HG03097 (cell line): ENCODE measurements around the gene SCFD2.
"Not testable (repeated sequence)": the region's sequence is repeated elsewhere in the genome, so short reads cannot be mapped to it uniquely, and the experiment has no call there.

ENCODE experiments used
- ATAC-seq: cut with Tn5 transposase; IDR thresholded peaks from one replicate; pipeline ENCODE4 v1.9.1; 2021; ENCODE audit not compliant: unreplicated experiment, low FRiP score

The SCFD2 gene

DNA sequence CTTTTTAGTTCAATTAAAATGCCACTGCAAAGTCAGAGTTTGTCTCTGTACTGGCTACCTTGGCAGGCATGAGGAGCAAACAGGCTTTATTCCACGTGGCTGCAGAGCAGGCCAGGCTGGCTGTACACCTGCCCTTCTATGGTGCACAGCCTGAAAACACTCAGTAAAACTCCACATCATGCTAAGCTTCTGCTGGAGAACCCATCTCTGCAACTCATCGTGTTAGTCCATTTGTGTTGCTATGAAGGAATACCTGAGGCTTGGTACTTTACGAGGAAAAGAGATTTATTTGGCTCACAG, 214.4 kb downstream of the SCFD2 start:
- ATAC-seq: no peak

DNA sequence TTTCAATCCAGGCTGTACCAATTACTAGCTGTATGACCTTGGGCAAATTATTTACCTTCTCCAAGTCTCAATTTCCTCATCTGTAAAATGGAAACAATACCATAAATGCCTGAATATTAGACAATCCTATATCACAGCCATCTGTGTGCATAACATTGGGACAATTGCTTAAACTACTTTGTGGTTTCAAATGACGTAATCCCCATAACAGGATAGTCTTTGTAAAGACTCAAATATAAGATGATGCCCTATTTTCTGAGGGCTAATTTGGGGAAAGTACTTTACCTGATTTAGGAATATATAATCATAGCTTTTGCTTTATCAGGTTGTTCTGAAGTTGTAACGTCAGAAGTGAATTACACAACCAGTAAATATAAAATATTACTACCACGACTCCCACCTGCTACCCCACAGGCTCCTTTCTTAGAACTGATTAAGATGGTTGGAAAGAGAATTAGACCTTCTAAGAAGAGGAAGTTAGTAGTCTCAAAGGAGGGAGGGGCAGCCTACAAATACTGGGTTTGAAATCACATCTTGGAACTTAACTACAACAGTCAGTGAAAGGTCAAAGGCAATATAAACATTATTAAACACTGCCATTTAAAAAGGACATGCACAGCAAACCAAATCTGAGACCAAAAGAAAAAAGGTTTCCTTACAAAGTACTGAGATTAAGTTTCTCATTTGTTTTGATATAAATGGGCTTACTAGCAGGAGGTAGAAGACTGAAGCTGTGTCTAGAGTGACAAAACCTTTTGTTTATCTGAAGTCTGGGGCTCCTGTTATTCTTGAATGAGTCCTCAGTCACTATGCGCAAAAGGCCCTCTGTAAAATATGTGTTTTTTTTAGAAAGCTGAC, 215.0 kb downstream of the SCFD2 start:
- ATAC-seq: no peak

DNA sequence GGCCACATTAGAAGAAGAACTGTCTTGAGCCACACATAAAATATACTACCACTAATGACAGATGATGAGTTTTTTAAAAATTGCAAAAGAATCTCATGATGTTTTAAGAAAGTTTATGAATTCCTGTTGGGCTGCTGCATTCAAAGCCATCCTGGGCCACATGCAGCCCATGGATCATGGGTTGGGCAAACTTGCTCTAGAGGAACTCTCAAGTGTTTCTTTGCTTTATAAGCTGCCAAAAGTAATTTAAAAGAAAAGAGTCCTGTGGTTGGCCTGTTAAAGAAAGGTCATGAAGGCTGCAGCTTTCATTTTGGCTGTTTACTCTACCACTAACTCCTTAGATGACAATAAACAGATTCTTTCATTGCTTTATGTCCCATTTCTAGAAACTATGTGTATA, 218.2 kb downstream of the SCFD2 start:
- ATAC-seq: no peak

DNA sequence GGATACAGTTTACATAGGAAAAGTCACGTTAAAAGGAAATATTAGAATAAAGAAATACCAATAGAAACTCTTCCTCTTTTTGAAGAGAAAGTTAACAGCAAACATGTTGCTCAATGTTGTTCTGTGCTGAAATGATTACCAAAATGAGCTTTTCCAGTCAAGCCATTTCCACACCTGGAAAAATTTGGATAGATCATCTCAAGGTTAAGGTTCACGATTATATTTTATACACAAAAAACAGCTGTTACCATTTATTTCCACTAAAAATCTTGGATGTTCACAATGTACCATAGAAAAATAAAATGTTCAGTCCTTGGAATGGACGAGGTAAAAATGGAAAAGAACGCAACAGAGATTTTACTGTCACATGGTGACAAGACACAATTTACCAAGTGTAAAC, 218.7 kb downstream of the SCFD2 start:
- no peak for ATAC-seq

DNA sequence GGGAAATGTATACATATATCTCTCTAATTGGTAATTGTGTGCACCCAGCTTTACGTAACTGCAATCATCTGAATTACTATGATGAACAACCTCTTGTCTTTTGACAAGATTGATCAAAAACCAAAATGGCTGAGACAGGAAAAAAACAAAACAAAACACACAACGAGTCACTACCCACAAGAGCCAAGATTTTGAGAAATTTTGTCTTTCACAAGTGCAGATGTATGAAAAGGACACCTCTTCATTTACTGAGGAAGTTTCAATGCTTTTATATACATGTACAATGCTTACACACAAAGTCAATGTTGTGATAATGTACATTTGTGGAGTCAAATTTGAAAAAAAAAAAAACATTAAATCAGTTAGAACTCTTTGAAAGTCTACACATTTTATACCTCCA, 224.6 kb downstream of the SCFD2 start:
- no peak for ATAC-seq

DNA sequence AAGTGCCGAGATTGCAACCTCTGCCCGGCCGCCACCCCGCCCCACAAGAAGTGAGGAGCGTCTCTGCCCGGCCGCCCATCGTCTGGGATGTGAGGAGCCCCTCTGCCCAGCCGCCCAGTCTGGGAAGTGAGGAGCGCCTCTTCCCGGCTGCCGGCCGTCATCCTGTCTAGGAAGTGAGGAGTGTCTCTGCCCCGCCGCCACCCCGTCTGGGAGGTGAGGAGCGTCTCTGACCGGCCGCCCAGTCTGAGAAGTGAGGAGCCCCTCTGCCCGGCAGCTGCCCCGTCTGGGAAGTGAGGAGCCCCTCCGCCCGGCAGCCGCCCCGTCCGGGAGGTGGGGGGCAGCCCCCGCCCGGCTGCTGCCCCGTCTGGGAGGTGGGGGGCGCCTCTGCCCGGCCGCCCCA, 226.6 kb downstream of the SCFD2 start:
- not testable (repeated sequence) for ATAC-seq

DNA sequence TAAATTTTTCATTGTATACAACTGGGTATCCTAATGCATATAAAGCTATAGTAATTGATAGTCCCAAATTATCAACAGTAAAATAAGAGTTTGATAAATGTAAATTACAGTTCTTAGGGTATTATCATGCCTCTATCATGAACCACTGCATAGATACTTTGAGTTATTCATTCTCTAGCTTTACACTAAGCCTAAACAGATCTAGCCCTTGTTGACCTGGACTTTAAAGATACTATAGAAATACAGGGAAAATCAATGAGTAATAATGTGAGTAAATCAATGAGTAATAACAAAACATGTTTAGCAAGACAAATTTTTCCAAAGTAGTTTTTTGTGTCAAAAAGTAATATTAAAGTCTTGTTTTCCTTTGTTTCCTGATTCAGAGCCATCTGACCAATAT, 228.4 kb downstream of the SCFD2 start:
- no peak for ATAC-seq

DNA sequence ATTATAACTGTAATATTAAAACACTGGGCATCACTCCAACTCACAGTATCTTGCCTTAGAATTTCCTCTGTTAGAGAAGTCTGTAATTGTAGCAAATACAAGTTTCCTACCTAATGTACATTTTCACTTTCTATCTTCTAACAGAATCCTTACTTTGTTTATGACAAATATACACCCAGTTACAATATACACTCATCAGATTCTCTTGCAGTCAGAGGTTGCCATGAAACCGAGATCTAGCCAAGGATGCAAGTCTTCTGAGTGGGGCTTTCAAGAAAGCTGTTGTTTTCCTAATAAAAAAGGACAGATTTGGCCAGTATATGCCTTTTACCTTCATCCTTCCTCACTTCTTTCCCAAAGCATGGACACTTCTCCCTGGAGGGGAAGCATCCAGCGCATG, 228.9 kb downstream of the SCFD2 start:
- ATAC-seq: no peak

DNA sequence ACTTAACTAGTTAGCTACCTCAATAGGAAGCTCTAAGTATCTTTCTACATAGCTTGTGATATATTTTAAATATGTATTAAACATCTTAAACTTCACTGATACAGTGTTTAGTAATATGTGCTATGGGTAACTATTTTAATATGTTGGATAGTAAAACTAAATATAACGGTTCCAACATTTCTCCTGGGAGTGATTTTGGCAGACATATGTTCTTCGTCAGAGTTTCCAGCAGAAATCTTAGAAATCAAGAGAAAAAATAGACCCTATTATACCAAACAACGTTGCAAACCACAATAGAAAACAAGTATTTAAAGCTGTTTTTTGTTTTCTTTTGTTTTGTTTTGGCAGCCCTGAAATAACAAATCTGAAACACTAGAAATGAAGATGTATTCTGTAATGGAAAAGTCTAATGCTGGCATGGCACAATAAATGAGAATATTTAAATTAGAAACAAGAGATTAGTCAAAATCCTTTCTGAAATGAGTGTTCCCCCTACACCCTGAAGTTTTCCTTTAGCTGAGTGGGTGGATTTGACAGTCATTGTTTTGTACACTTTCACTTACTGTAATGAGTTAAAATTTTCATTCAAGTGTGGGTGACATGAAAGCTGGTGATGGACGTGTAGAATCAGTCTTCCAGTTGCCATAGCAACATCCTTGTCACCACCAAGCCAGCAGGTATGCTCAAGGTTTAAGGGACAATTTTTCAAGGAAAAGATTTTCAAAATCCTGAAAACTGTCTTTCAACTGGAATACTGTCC, 233.5 kb downstream of the SCFD2 start:
- ATAC-seq: no peak

DNA sequence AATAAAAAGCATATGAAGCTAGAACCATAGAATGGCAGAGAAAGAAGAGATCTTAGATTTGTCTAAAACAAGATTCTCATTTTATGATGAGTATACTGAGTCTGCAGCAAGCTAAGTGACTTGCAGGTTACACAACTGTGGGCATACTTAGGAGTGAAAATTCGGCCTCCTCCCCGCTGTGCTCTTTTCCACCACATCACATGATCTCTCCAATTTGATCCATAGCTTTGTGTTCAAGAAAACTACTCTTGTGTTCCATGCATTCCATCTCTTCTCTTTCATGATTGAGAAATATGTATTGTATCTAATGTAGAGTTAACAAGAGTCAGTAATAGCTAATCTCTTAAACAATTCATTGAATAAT, 234.3 kb downstream of the SCFD2 start:
- no peak for ATAC-seq

DNA sequence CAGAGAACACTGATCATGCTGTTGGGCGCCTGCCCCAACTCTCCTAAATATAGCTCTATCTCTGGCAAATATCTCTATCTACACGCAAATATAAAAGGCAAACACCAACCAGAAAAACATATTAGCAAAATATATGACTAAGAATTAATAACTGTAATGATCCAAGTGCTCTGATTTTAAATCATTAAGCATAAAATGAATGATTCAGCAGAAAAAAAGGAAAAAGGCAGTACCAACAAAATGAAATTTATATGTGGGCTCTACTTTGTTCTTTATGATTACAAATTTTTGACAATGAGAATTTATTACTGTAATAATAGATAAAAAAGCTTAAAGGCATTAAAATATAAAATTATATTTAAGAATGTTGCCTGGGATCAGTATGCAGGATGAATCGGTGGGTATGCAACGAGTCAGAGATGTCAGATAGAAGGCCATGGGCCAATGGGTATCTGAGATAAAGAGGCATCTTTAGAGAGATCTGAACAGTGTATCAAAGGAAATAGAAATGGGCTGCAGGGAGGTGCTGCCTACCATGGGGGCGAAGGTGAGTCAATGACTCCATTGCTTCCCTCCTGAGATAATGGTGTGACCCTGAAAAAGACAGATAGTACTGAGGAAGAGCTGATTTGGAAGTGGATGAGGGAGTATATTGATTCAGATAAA, 234.8 kb downstream of the SCFD2 start:
- ATAC-seq: no peak

DNA sequence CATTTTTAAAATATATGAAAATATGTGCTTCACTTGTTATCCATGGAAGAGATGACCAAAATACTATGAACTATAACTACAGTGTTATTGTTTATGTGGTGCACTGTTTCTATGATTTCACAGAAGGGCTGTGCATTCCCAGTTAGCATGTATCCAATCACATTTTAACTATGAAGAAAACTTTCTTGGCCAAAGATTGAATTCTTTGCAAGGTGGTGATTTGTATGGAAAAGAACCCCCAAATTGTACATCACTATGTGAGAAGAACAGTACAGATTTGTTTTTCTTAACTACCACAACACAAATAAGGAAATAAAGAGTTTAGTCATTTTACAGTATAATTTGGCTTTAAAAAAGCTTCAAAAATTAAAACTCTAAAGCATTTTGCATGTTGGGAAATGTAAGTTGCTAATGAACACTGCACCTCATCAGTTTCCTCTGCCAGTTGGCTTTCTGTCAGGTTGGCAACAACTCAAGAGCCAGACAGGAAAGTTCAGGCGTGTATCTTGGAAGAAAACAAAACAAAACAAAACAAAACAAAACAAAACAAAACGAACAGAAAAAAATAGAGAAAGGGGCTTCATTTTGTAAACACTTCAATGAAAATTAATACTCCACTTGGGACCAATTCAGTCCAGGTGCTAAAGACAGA, 237.0 kb downstream of the SCFD2 start:
- ATAC-seq: no peak

DNA sequence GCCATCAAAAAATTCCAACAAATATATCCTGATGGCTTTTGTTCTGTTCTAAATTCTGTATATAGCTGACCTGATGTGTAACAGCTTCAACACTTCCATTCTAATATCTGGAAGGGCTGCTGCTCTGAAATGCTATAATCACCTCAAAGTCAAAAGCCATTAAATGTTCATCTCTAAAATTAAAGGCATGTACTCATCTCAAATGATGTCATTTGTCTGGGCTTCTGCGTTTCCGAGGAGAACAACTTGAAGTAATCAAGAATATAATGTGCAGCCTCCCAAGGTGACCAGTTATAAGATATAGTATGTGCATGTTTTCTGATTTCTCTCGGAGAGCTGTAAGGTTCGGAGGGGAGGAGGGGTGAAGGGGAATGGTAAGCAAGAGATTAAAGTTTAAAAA, 237.6 kb downstream of the SCFD2 start:
- ATAC-seq: no peak

DNA sequence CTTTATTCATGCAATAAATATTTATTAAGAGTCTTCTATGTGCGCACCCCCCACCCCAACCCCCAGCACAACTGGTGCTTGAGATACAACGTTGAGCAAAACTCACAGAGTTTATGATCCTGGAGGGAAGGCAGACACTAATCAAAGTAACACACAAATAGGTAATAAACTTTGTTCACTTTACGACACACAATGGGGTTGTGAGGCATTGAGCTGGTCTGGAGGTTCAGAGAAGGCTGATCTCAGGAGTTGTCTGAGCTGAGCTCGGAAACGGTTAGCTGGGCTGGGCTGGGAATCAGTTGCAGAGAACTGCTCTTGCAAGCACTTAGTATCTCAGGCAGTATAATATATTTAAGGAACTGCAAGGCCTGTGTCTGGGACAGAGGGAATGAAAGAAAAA, 238.5 kb downstream of the SCFD2 start:
- no peak for ATAC-seq

DNA sequence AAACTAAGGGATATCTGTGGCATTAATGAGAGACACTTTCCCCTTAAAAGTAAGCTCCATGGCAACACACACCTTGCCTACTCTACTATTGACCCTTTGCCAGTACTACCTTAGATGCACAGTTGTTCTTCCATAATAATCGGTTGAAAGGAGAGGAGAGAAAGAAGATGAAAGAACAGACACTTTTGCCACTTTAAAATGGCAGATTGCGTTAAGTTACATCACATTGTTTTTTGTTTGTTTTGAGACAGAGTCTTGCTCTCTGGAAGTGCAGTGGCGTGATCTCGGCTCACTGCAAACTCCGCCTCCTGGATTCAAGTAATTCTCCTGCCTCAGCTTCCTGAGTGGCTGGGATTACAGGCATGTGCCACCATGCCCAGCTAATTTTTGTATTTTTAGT, 239.8 kb downstream of the SCFD2 start:
- ATAC-seq: no peak

DNA sequence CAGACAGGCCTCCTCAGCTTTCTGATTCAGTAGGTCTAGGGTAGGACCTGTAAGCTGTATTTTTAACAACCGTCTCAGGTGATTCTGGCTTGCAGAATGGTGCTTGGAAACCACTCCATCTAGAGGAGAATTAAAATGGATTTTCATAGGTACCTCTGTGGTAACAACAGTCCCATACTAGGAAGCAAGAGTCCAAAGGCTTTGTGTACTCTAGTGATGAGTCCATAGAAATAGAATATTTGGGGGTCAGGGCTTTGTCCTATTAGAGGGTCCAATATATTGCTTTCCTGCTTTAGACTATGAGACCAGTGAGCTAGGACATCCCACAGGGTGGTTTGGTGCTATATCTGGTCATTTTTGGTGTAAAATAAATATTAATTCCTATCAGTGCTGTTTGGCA, 242.0 kb downstream of the SCFD2 start:
- no peak for ATAC-seq

DNA sequence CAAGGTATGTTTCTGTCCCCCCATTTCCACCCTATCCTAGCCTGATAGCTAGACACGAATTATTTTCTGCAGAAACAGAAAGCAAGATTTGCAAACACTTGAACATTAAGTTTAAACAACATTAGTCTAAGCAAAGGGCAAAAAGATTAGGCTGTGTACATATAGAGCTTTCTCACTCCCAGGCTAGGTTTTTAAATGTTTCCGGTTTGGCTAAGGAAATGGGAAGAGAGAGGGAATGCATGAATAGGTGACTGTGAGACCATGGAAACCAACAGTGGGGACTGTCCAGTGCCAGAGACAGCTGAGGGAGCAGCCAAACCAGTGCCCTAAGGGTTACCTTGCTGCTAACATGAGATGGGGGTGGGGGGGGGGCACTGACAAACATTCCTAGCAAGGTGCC, 242.7 kb downstream of the SCFD2 start:
- ATAC-seq: no peak

DNA sequence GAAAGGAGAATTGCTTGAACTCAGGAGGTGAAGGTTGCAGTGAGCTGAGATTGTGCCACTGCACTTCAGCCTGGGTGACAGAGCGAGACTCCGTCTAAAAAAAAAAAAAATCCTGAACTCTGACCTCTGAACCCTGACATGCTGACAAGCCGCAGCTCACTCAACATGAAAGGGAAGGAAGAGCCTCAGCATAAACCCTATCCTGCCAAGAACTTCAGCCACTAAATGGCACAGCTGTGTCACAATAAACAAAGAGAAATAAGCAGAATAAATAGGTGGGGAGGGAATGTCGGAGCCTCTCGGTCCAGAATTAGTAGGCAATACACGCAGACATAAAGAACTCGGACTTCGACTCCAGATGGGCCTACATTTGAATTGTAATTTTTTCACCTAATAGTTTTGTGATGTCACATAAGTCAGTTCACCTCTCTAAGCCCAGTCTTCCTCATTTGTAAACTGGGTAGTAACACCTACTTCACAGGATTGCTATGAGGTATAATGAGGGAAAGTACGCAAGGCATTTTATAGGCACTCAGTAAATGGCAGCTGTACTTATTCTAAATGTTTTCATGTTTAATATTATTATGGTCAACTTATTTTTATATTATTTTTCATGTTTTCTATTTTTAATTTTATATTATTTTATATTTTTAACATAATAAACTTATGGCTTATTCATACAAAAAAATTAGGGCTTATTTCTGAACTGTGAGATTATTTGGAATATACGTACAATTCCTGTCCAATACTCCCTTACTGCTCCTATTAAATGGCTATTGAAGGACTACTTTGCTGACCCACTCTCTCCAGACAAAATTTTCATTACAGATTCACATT, 243.4 kb downstream of the SCFD2 start:
- ATAC-seq: no peak

DNA sequence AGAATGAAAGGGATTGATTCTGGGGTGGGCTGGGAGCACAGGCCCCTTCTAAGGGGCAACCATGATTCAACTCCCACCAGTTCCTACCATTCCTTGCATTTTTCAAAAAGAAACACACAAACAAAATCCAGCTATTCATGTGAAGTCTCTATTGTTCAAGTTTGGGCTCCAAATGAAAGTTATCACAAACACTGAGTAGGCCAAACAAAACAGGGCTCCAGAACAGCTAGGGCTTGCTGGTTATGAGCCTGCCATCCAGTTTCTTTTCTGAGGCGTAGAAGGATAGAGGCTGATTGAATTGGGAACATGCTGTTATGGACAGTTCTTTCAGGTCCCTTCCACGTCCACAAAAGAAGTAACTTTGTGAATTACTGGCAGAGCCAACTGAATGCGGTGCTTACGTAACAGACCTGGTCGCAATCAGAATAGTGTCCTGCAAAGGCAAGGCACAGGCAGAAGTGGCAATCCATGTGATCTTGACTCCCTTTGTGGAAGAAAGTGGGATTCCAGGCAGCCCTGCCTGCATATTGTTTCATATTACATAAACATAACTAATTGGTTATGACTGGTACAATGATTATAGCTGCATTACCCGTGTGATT, 244.5 kb downstream of the SCFD2 start:
- no peak for ATAC-seq

DNA sequence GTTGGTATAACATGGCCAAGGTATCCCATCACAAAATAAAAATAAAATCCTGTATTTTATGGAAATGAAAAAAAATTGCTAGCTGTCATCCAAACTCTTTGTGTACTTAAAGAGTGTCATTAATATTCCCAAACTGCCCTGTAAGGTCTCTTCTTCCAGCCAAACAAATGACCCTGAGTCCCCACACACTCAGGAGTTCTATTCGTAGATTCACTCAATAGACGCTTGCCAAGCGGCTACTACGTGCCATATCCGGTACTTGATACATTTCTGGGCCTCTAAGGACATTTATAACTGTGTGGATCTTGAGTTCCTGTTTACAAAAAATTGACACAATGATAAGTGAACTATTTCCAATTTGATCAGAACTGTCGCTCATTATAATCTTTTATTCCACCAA, 245.1 kb downstream of the SCFD2 start:
- ATAC-seq: no peak
